CD4-positive, alpha-beta T cell treated with Interleukin-15 for 4 hours (primary cell): ENCODE results near the gene LAMTOR3.

Experiments used
- DNase-seq: peaks from one replicate; pipeline ENCODE4 v3.0.0-alpha.2; 2020; ENCODE audit warnings: low spot score

LAMTOR3 gene

GRCh38 chr4:99894161-99894997 is at the start of gene LAMTOR3:
Gene LAMTOR3 (minus strand): TSS chr4:99894427. CDS start chr4:99893963, 464 bp downstream.
- DNase-seq = peak; percentile 93

GRCh38 chr4:99938243-99938753 is 44.1 kb upstream of the LAMTOR3 start:
- DNase-seq = no peak

GRCh38 chr4:99934891-99935290 is 40.7 kb upstream of the LAMTOR3 start:
- DNase-seq = no peak

GRCh38 chr4:99927566-99927965 is 33.3 kb upstream of the LAMTOR3 start:
- DNase-seq = no peak

- DNase-seq = peak; percentile 15
These were observed 26.9 kb upstream of the LAMTOR3 start for GRCh38 chr4:99921174-99921573.

GRCh38 chr4:99918656-99919055 is 24.4 kb upstream of the LAMTOR3 start:
- DNase-seq = no peak

GRCh38 chr4:99917575-99917974 is 23.3 kb upstream of the LAMTOR3 start:
- no peak for DNase-seq

GRCh38 chr4:99915449-99915848 is 21.2 kb upstream of the LAMTOR3 start:
- DNase-seq = no peak

- DNase-seq = no peak
These were observed 771 bp upstream of the LAMTOR3 start for GRCh38 chr4:99894998-99895397.

GRCh38 chr4:99893839-99894160 is 427 bp downstream of the LAMTOR3 start:
- DNase-seq = no peak

- DNase-seq = no peak
These were observed 1.2 kb downstream of the LAMTOR3 start for GRCh38 chr4:99893029-99893428.

GRCh38 chr4:99891351-99891750 is 2.9 kb downstream of the LAMTOR3 start:
- DNase-seq = no peak

GRCh38 chr4:99887837-99888236 is 6.4 kb downstream of the LAMTOR3 start:
- DNase-seq = no peak

GRCh38 chr4:99886146-99886545 is 8.1 kb downstream of the LAMTOR3 start:
- DNase-seq = no peak

- DNase-seq = no peak
These were observed 8.5 kb downstream of the LAMTOR3 start for GRCh38 chr4:99885687-99886086.

GRCh38 chr4:99885063-99885664 is 9.1 kb downstream of the LAMTOR3 start:
- DNase-seq = peak; percentile 41

GRCh38 chr4:99879458-99879857 is 14.8 kb downstream of the LAMTOR3 start:
- DNase-seq = no peak

- DNase-seq = no peak
These were observed 15.6 kb downstream of the LAMTOR3 start for GRCh38 chr4:99878604-99879003.

GRCh38 chr4:99876946-99877345 is 17.3 kb downstream of the LAMTOR3 start:
- DNase-seq = no peak

- DNase-seq = no peak
These were observed 19.2 kb downstream of the LAMTOR3 start for GRCh38 chr4:99875071-99875470.

- no peak for DNase-seq
These were observed 21.7 kb downstream of the LAMTOR3 start for GRCh38 chr4:99872570-99872969.

- DNase-seq = no peak
These were observed 26.1 kb downstream of the LAMTOR3 start for GRCh38 chr4:99868126-99868596.

- no peak for DNase-seq
These were observed 30.4 kb downstream of the LAMTOR3 start for GRCh38 chr4:99863804-99864203.
